NCI-H1436 treated with DMSO at 0.1 percent for 48 hours (cell line): ENCODE data around the gene ELL.
A peak's percentile ranks its signal among the peaks of the same experiment; 100 is the strongest.
"Not testable (repeated sequence)": the region's sequence is repeated elsewhere in the genome, so short reads cannot be mapped to it uniquely, and the experiment has no call there.

Experiments
- DNase-seq: peaks from one replicate; lab custom pipeline; 2025; lab: John Stamatoyannopoulos, UW

Gene ELL

GRCh38 chr19:18521692-18522123, at the start of gene ELL:
Gene ELL (minus strand): TSS chr19:18522070. CDS start chr19:18522055, 15 bp downstream.
- no peak for DNase-seq

GRCh38 chr19:18568367-18568766, 46.5 kb upstream of the ELL start:
- DNase-seq, result no peak

GRCh38 chr19:18566953-18567352, 45.1 kb upstream of the ELL start:
- no peak for DNase-seq

- DNase-seq, result no peak
Observed at GRCh38 chr19:18562086-18562485, 40.2 kb upstream of the ELL start.

- DNase-seq, result no peak
Observed at GRCh38 chr19:18559685-18560084, 37.8 kb upstream of the ELL start.

- no peak for DNase-seq
Observed at GRCh38 chr19:18558604-18559003, 36.7 kb upstream of the ELL start.

GRCh38 chr19:18558202-18558555, 36.3 kb upstream of the ELL start:
- DNase-seq, result no peak

GRCh38 chr19:18557411-18558201, 35.7 kb upstream of the ELL start, which contains the start of gene KXD1:
Gene KXD1 (plus strand): TSS chr19:18557870. CDS start chr19:18562057, 4,187 bp downstream.
- peak; percentile 93 for DNase-seq

- no peak for DNase-seq
Observed at GRCh38 chr19:18551631-18552030, 29.8 kb upstream of the ELL start.

- peak; percentile 48 for DNase-seq
Observed at GRCh38 chr19:18543814-18544475, 22.1 kb upstream of the ELL start.

- DNase-seq, result peak; percentile 27
Observed at GRCh38 chr19:18542941-18543813, 21.3 kb upstream of the ELL start, which contains the start of gene FKBP8. Gene FKBP8 (minus strand): TSS chr19:18543573. CDS start chr19:18541970, 1,603 bp downstream.

GRCh38 chr19:18541992-18542940, 20.4 kb upstream of the ELL start:
- DNase-seq, result no peak

- no peak for DNase-seq
Observed at GRCh38 chr19:18541258-18541991, 19.6 kb upstream of the ELL start.

GRCh38 chr19:18540200-18540599, 18.3 kb upstream of the ELL start:
- not testable (repeated sequence) for DNase-seq

GRCh38 chr19:18539372-18539771, 17.5 kb upstream of the ELL start:
- DNase-seq, result no peak

GRCh38 chr19:18538115-18538514, 16.2 kb upstream of the ELL start:
- DNase-seq, result no peak

- no peak for DNase-seq
Observed at GRCh38 chr19:18537431-18537830, 15.6 kb upstream of the ELL start.

GRCh38 chr19:18536475-18536874, 14.6 kb upstream of the ELL start:
- no peak for DNase-seq

- no peak for DNase-seq
Observed at GRCh38 chr19:18533058-18533457, 11.2 kb upstream of the ELL start.

- no peak for DNase-seq
Observed at GRCh38 chr19:18532168-18532890, 10.5 kb upstream of the ELL start.
